ENCODE results near the gene SH3PXD2A.
A peak's percentile ranks its signal among the peaks of the same experiment; 100 is the strongest.

The SH3PXD2A gene

GRCh38 chr10:103584216-103585010, 271.0 kb downstream of the SH3PXD2A start:
- no peak overlapping the region for H3K27ac ChIP-seq
- TF ChIP-seq, protein P1, sequence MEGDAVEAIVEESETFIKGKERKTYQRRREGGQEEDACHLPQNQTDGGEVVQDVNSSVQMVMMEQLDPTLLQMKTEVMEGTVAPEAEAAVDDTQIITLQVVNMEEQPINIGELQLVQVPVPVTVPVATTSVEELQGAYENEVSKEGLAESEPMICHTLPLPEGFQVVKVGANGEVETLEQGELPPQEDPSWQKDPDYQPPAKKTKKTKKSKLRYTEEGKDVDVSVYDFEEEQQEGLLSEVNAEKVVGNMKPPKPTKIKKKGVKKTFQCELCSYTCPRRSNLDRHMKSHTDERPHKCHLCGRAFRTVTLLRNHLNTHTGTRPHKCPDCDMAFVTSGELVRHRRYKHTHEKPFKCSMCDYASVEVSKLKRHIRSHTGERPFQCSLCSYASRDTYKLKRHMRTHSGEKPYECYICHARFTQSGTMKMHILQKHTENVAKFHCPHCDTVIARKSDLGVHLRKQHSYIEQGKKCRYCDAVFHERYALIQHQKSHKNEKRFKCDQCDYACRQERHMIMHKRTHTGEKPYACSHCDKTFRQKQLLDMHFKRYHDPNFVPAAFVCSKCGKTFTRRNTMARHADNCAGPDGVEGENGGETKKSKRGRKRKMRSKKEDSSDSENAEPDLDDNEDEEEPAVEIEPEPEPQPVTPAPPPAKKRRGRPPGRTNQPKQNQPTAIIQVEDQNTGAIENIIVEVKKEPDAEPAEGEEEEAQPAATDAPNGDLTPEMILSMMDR (IDR thresholded peaks at IDR 0.05) = no peak
- no peak for DNase-seq (ENCODE audit: low spot score)

DNA sequence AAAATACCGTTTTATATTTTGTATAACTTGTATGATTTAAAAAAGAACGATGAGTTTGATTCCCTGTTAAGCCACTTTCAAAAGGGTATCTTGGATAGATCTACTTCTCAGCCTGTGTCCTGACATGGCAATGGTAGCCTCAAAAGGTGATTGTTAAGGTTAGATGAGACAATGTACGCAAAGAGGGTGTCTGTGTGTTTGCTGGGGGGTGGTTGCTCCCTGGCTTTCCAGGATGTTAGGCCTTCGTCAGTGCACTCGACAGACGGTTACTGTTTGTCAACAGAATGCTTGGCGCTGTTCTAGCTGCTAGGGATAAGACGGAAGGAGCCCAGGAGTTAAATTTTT, 271.5 kb downstream of the SH3PXD2A start:
- no peak for DNase-seq (ENCODE audit: low spot score)
- Histone ChIP-seq H3K4me3 (peak overlapping the region; percentile 66), H3K27ac (no peak overlapping the region)
- TF ChIP-seq, protein P1 (IDR thresholded peaks at IDR 0.05) = no peak

More at GRCh38 chr10:103584216-103585010, 271.0 kb downstream of the SH3PXD2A start:
- H3K4me3 ChIP-seq = peak overlapping the region; percentile 66

DNA sequence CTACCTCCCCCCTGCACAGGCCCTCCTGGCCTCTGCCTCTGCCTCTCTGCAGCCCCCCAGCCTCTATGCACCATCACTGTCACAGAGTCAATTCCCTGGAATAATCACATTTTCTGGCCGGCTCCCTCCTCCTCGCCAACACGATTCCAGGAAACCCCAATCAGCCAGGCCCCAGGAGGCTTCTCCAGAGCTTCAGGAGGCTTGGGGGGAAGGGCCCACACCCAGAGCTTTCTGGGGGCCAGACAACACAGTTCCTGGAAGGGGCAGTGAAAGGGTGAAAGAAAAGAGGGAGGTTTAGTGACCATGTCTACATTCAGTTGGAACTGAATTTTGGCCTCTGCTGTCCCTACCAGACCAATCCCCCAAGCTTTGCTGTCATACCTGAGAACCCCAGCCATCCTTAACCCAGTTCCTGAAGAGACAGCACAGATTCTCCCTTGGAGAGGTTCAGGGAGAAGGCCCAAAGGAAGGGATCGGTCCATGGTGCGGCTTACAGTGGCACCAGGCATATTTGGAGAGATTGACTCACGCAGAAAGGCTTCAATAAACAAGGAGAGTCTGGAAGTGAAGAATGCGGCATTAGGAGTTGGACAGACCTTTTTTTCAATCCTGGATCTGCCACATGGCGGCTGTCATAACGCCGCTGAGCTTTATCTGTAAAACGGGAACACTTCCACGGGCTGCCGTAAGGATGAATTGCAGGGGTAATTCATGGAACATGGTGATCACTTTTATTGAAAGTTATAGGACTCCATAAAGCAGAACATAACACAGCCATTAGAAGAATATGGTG, 272.8 kb downstream of the SH3PXD2A start:
- TF ChIP-seq, protein P1 (IDR thresholded peaks at IDR 0.05) = no peak
- Histone ChIP-seq H3K27ac (peak overlapping the region in 1 of 2 donors; percentile 42), H3K4me3 (no peak overlapping the region)
- no peak for DNase-seq (ENCODE audit: low spot score)

DNA sequence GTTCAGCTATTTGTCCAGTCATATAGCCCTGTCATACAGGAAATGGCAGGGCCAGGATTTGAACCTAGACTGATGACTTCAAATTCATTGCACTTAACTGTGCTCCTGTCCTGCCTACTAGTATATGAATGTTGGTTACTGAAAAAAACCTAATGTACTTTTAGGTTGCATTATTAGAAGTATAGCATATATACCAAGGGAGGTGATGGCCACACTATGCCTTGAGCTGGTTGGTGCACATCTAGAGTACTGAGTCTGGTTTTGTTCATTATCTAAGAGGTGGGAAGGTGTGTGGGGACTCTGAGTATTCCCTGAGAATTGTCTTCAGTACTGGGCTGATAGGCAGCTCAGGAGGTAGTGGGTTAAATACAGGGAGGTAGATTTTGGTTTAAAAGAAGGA, 273.9 kb downstream of the SH3PXD2A start:
- TF ChIP-seq, protein P1 (IDR thresholded peaks at IDR 0.05) = no peak
- Histone ChIP-seq H3K27ac (no peak overlapping the region), H3K4me3 (no peak overlapping the region)
- DNase-seq (ENCODE audit: low spot score) = no peak

- no peak for DNase-seq (ENCODE audit: low spot score)
- H3K4me3 ChIP-seq = no peak overlapping the region
- peak overlapping the region in 1 of 2 donors; percentile 54 for H3K27ac ChIP-seq
- TF ChIP-seq, protein P1 (IDR thresholded peaks at IDR 0.05) = no peak
Measured at GRCh38 chr10:103580430-103580829, 274.9 kb downstream of the SH3PXD2A start.

DNA sequence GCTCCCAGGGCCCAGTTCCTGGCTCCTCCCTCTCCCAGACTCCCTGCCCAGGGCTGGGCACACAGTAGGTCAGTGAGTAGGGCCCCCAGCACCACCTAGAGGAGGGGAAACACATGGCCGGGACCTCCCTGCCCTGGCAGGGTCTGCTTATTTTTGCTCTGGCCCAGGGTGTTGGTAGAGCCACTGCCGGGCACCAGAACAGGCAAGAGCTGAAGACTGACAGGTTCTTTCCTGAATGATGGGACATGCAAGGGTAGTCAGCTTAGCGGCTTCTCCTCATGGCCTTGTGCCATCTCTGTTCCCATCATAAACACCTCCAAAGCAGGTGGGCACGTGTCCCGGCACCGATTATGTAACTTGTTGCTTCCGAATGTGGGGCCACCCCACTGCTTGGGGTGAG, 275.4 kb downstream of the SH3PXD2A start:
- Histone ChIP-seq H3K4me3 (no peak overlapping the region), H3K27ac (peak overlapping the region in 1 of 2 donors; percentile 54)
- DNase-seq (ENCODE audit: low spot score) = no peak
- TF ChIP-seq, protein P1 (IDR thresholded peaks at IDR 0.05) = no peak
